CD14-positive monocyte (primary cell): Measurements from ENCODE around the gene ADGRL3. TPM values are rescaled to one million over a fixed set of nuclear protein-coding genes. Genes with fewer than 3 reads are reported as not detected.

Experiments
- DNase-seq, 3 donors: peaks; one replicate each; pipeline ENCODE4 v3.0.0-alpha.2; 2011 to 2022
- H2AFZ ChIP-seq: 2 replicates; pipeline ENCODE4 v1.6.0; 2012; ENCODE audit warnings: mild to moderate bottlenecking, low read depth, low read length, inconsistent platforms; ENCODE audit not compliant: insufficient read depth, poor library complexity, severe bottlenecking
- H3K27ac ChIP-seq, 2 donors: 1 replicate in 1 of 2; 2 replicates in 1 of 2; pipeline ENCODE4 v1.5.1; 2012 to 2013; ENCODE audit warnings: low read length in 2 of 2, control low read depth in 1 of 2, inconsistent platforms in 1 of 2, low read depth in 1 of 2, mild to moderate bottlenecking in 1 of 2
- H3K27me3 ChIP-seq, 2 donors: one replicate each; pipeline versions ENCODE4 v1.6.0 to v1.6.1; 2011 to 2013; ENCODE audit warnings: low read length in 2 of 2; ENCODE audit not compliant: control insufficient read depth in 2 of 2, insufficient read depth in 2 of 2
- H3K36me3 ChIP-seq, 2 donors: replicated peaks in 1 of 2; 1 replicate in 1 of 2; 2 replicates in 1 of 2; pipeline versions ENCODE4 v1.5.1 to v1.6.1; 2012 to 2013; ENCODE audit warnings: low read length in 2 of 2, control low read depth in 1 of 2, inconsistent platforms in 1 of 2, mild to moderate bottlenecking in 1 of 2; ENCODE audit not compliant: insufficient read depth in 2 of 2, control insufficient read depth in 1 of 2
- H3K4me1 ChIP-seq, 2 donors: 1 replicate in 1 of 2; 2 replicates in 1 of 2; pipeline versions ENCODE4 v1.5.1 to v1.6.1; 2012 to 2013; ENCODE audit warnings: low read length in 2 of 2, control low read depth in 1 of 2, inconsistent platforms in 1 of 2, mild to moderate bottlenecking in 1 of 2, moderate library complexity in 1 of 2; ENCODE audit not compliant: insufficient read depth in 2 of 2, control insufficient read depth in 1 of 2
- H3K4me2 ChIP-seq: replicated peaks from 2 replicates; pipeline ENCODE3; 2012; ENCODE audit warnings: low read length, moderate library complexity, mild to moderate bottlenecking; ENCODE audit not compliant: poor library complexity, severe bottlenecking; ENCODE audit errors: extremely low read depth
- H3K4me3 ChIP-seq, 3 experiments: fragments of 200-600 bp in 1 of 3; sonication (generic) in 1 of 3; replicated peaks in 1 of 3; 1 replicate in 2 of 3; 2 replicates in 1 of 3; pipeline ENCODE4 v1.5.1; 2011 to 2013; ENCODE audit warnings: low read length in 3 of 3, mild to moderate bottlenecking in 3 of 3, control low read depth in 2 of 3, low read depth in 2 of 3, inconsistent platforms in 1 of 3, moderate library complexity in 1 of 3
- H3K79me2 ChIP-seq: 2 replicates; pipeline ENCODE4 v1.6.0; 2012; ENCODE audit warnings: mild to moderate bottlenecking, control low read depth, inconsistent platforms, low read length, moderate library complexity; ENCODE audit not compliant: insufficient read depth
- H3K9ac ChIP-seq: 2 replicates; pipeline ENCODE4 v1.6.0; 2017; ENCODE audit warnings: low read length, mild to moderate bottlenecking; ENCODE audit not compliant: insufficient read depth, poor library complexity, severe bottlenecking
- H3K9me3 ChIP-seq, 2 donors: replicated peaks in 1 of 2; 1 replicate in 1 of 2; 2 replicates in 1 of 2; pipeline versions ENCODE4 v1.5.1 to v1.6.1; 2012 to 2013; ENCODE audit warnings: low read length in 2 of 2, control low read depth in 1 of 2; ENCODE audit not compliant: control insufficient read depth in 1 of 2, insufficient read depth in 1 of 2
- H4K20me1 ChIP-seq: 2 replicates; pipeline ENCODE4 v1.6.0; 2012; ENCODE audit warnings: mild to moderate bottlenecking, low read length, control low read depth, moderate library complexity; ENCODE audit not compliant: insufficient read depth
- H3K27ac Mint-ChIP-seq, 7 donors: one replicate each; pipeline ENCODE4 v1.8.0; 2020; ENCODE audit warnings: mild to moderate bottlenecking in 7 of 7, mixed read lengths in 7 of 7, moderate library complexity in 6 of 7, inconsistent platforms in 2 of 7
- H3K27me3 Mint-ChIP-seq, 3 donors: one replicate each; pipeline ENCODE4 v1.8.0; 2021 to 2022; ENCODE audit warnings: low read depth in 3 of 3, mild to moderate bottlenecking in 3 of 3, mixed read lengths in 3 of 3, moderate library complexity in 3 of 3, inconsistent platforms in 1 of 3
- H3K36me3 Mint-ChIP-seq, 2 donors: one replicate each; pipeline ENCODE4 v1.8.0; 2020; ENCODE audit warnings: mixed read lengths in 2 of 2, inconsistent platforms in 1 of 2, mild to moderate bottlenecking in 1 of 2
- H3K4me1 Mint-ChIP-seq: one replicate; pipeline ENCODE4 v1.8.0; 2020; ENCODE audit warnings: mild to moderate bottlenecking, mixed read lengths
- H3K4me3 Mint-ChIP-seq, 2 donors: one replicate each; pipeline ENCODE4 v1.8.0; 2020; ENCODE audit warnings: mild to moderate bottlenecking in 2 of 2, mixed read lengths in 2 of 2, moderate library complexity in 1 of 2
- H3K9me3 Mint-ChIP-seq, 7 donors: one replicate each; pipeline ENCODE4 v1.8.0; 2020 to 2022; ENCODE audit warnings: mixed read lengths in 7 of 7, mild to moderate bottlenecking in 6 of 7, moderate library complexity in 6 of 7, inconsistent platforms in 2 of 7
- CTCF ChIP-seq: fragments of 200-600 bp; IDR thresholded peaks from one replicate; pipeline ENCODE4 v1.8.0; 2022; ENCODE audit warnings: antibody characterized with exemption, mild to moderate bottlenecking
- WGBS: methylation state at CpG from one replicate; pipeline ENCODE4 v1.1.5; 2013; ENCODE audit warnings: missing lambda C conversion rate; ENCODE audit not compliant: insufficient coverage; 5-methylcytosine and 5-hydroxymethylcytosine counted together
- intact Hi-C, 2 donors: fragments of 100-400 bp; cut with micrococcal nuclease; formaldehyde crosslinking; loops; one replicate each; pipeline versions ENCODE4 v1.15.0 to v1.15.1; 2023
- polyA plus RNA-seq, 3 donors: library from polyadenylated mRNA; depleted of rRNA in 1 of 3; unstranded in 2 of 3; stranded (reverse) in 1 of 3; fragments of 300-500 nt in 2 of 3; fragments of >200 nt in 1 of 3; fragmentation: Illumina TruSeq in 2 of 3; gene quantifications; 1 replicate in 2 of 3; 2 replicates in 1 of 3; pipeline ENCODE4 v1.2.3, GENCODE V29; 2012 to 2021

The ADGRL3 gene
- polyA plus RNA-seq, 3 donors: not detected

DNA sequence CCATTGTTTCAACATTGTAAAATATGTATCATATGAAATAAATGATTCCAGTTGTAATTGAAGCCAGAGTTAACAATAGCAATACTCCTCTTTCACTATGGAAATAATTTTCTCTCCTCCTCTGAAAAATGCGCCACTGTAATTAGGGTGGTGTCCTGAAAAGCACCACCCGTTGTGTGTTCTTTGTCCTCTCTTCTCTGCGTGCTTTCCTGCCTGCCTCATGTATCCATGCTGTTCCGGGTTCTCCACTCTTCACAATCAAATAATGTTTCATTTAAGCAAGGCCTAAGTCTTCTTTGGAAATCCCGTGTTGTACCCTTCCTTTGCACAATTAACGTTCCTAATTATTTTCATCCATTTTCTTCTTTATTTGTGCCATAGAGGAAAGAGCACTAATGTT is 293.3 kb downstream of the ADGRL3 start:
- H3K9me3 Mint-ChIP-seq: peaks cover 0 to 5% (median 2%) of the 10 kb centered on the region in 7 donors
- Histone ChIP-seq H3K4me2 (no peak overlapping the region), H2AFZ (no peak overlapping the region), H3K79me2 (no peaks in the 10 kb centered on the region), H3K4me3 (no peak overlapping the region), H3K36me3 (no peaks in the 10 kb centered on the region), H3K9me3 (no peaks in the 10 kb centered on the region), H3K4me1 (no peaks in the 10 kb centered on the region), H3K9ac (no peak overlapping the region), H4K20me1 (no peaks in the 10 kb centered on the region), H3K27ac (no peak overlapping the region), H3K27me3 (no peaks in the 10 kb centered on the region)
- TF ChIP-seq CTCF: no peak
- no peaks in the 10 kb centered on the region for H3K27me3 Mint-ChIP-seq
- no peak for DNase-seq
- H3K4me3 Mint-ChIP-seq: no peak overlapping the region
- H3K36me3 Mint-ChIP-seq: no peaks in the 10 kb centered on the region
- intact Hi-C loops: no loop called here
- no peaks in the 10 kb centered on the region for H3K4me1 Mint-ChIP-seq
- WGBS: 88% methylated on average over 4 of the region's 6 CpGs
- no peak overlapping the region for H3K27ac Mint-ChIP-seq

GRCh38 chr4:61500883-61501282 is 300.8 kb downstream of the ADGRL3 start:
- H3K79me2 ChIP-seq: no peaks in the 10 kb centered on the region
- Mint-ChIP-seq H3K4me1 (no peaks in the 10 kb centered on the region), H3K4me3 (no peak overlapping the region), H3K36me3 (no peaks in the 10 kb centered on the region), H3K27ac (no peak overlapping the region), H3K27me3 (peaks cover 0 to 1% (median 0%) of the 10 kb centered on the region in 3 donors), H3K9me3 (peaks cover 0 to 7% (median 2%) of the 10 kb centered on the region in 7 donors)
- H2AFZ ChIP-seq: no peak overlapping the region
- no peaks in the 10 kb centered on the region for H3K4me1 ChIP-seq
- no peaks in the 10 kb centered on the region for H3K36me3 ChIP-seq
- H3K4me2 ChIP-seq: no peak overlapping the region
- H3K9me3 ChIP-seq: no peaks in the 10 kb centered on the region
- H3K9ac ChIP-seq: no peak overlapping the region
- H3K27ac ChIP-seq: no peak overlapping the region
- no peak overlapping the region for H3K4me3 ChIP-seq
- intact Hi-C loops: no loop called here
- no peaks in the 10 kb centered on the region for H4K20me1 ChIP-seq
- no peak for DNase-seq
- H3K27me3 ChIP-seq: no peaks in the 10 kb centered on the region
- no peak for TF ChIP-seq CTCF
